HG03378 (cell line): ENCODE results near the gene GOLGA8T.
"Not testable (repeated sequence)": the region's sequence is repeated elsewhere in the genome, so short reads cannot be mapped to it uniquely, and the experiment has no call there.

Experiments used
- ATAC-seq: cut with Tn5 transposase; IDR thresholded peaks from one replicate; pipeline ENCODE4 v1.9.1; 2021; ENCODE audit warnings: mild to moderate bottlenecking, moderate library complexity; ENCODE audit not compliant: unreplicated experiment

The GOLGA8T gene

GRCh38 chr15:30191143-30191542, 56.3 kb downstream of the GOLGA8T start:
- ATAC-seq: not testable (repeated sequence)

GRCh38 chr15:30191639-30192038, 56.8 kb downstream of the GOLGA8T start:
- ATAC-seq: not testable (repeated sequence)

DNA sequence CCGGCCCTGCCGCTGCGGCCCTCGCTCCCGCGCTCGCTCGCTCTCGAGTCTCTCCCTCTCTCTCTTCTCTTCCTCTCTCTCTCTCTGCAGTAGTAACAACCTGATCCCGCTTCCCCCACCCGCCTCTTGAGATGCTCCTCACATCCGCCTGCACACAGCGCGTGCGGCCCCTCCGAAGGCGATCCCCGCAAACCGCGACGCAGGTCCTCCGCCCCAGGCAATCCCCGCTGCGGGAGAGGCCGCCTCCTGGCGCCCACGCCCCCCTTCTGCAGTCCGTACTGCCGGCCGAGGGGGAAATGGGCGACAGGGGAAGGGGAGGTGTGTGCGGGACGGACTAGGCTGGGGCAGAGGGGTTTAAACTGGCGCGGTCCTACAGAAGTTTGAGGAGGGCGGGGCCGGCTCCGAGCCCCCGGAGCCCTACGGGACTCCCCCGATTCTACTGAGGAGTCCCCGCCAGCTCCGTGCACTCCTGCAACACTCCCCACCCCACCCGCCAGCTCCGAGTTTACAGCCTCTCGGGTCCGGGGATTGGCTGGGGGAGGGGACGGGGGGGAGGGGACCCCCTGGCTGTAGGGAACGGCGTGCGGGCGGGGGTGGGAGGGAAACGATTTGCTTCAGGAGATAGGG, 57.4 kb downstream of the GOLGA8T start:
- ATAC-seq: not testable (repeated sequence)

DNA sequence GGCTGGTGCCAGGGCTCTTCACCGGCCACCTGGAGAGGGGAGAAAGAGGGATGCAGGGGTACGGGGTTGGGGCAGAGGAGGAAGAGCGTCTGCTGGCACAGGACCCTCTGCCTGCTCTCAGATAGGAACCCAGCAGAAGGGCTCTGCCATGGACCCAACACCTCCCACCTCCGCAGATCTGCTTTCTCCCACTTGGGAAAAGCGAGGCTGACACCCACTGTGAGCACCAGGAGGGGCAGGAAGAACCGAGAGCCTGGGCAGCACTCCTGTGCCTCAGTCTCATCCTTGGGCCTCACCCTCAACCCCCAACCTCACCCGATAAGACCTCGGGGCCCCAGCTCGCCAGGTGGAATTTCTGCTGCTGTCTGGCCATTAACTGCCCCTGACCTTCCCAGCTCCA, 58.0 kb downstream of the GOLGA8T start:
- ATAC-seq: not testable (repeated sequence)
